GM21381 (cell line): ENCODE measurements around the gene TSACC.
"Not testable (repeated sequence)": the region's sequence is repeated elsewhere in the genome, so short reads cannot be mapped to it uniquely, and the experiment has no call there.

Experiments
- ATAC-seq: cut with Tn5 transposase; IDR thresholded peaks from one replicate; pipeline ENCODE4 v1.9.1; 2021; ENCODE audit warnings: mild to moderate bottlenecking, moderate library complexity; ENCODE audit not compliant: unreplicated experiment

The TSACC gene

DNA sequence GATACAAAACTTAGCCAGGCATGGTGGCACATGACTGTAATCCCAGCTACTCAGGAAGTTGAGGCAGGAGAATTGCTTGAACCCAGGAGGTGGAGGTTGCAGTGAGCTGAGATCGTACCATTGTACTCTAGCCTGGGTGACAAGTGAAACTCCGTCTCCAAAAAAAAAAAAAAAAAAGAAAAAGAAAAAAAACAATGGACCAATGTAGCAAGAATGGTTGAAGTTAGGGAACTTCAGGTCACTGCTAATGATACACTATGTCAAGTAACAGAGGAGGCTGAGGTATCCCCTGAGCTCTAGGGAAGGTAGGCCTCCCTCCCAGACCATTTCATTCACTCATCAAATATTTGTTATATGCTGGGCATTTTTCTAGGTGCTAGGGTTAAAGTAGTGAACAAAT, 7.7 kb downstream of the TSACC start:
- ATAC-seq: not testable (repeated sequence)

DNA sequence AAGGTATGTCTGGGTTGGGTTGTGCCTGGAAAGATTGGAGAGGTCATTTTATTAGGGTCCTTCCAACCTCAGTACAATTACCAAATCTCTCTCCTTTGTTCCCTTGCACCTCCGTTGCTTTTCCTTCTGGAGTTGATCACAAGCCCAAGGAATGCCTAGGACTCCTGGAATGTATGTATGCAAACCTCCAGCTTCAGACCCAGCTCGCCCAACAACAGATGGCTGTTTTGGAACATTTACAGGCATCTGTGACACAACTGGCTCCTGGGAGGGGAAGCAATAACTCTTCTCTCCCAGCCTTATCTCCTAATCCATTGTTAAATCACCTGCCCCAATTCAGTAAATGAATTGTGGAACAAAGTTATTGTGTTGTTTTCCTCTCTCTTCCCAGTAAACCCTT, 8.3 kb downstream of the TSACC start:
- ATAC-seq: no peak

DNA sequence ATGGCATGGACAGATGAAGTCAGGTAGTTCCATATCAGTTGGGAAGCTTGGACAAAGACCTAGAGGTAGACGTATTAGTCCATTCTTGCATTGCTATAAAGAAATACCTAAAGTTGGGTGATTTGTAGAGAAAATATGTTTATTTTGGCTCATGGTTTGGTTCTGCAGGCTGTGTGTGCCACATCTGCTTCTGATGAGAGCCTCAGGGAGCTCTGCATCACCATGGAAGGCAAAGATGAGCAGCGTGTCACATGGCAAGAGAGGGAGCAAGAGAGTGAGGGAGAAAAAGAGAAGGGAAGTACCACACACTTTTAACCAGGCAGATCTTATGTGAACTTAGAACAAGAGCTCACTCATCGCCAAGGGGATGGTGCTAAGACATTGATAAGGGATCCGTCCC, 9.0 kb downstream of the TSACC start:
- ATAC-seq: no peak

DNA sequence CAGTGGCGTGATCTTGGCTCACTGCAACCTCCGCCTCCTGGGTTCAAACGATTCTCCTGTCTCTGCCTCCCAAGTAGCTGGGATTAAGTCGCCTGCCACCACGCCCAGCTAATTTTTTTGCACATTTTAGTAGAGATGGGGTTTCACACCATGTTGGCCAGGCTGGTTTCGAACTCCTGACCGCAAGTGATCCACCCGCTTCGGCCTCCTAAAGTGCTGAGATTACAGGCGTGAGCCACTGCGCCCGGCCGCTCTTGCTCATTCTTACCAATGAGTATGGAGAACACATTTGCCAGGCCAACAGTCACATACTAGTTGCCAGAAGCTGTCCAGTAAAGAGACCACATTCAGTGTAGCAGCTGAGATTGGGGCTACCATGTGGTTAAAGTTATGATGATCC, 14.2 kb downstream of the TSACC start:
- ATAC-seq: not testable (repeated sequence)

DNA sequence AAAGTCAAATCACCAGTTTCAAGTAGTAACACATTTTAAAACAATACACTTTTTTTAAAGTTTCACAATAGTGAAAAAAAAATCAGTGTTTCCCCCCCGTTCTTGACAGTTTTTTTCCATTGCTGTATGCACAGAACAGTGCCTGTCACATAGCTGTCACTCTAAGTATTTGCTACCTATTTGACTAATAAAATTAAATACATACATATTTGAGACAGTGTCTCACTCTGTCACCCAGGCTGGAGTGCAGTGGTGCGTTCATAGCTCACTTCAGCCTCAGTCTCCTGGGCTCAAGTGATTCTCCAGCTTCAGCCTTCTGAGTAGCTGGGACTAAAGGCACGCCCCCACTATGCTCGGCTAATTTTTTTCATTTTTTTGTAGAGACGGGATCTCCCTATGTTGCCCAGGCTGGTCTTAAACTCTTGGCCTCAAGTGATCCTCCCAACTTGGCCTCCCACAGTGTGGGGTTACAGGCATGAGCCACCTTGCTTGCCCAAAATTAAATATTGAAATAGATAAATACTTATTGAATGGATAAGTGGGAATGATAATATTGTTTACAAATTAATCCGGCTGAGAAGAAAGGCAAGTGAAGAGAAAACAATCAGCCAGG, 18.0 kb downstream of the TSACC start:
- no peak for ATAC-seq

DNA sequence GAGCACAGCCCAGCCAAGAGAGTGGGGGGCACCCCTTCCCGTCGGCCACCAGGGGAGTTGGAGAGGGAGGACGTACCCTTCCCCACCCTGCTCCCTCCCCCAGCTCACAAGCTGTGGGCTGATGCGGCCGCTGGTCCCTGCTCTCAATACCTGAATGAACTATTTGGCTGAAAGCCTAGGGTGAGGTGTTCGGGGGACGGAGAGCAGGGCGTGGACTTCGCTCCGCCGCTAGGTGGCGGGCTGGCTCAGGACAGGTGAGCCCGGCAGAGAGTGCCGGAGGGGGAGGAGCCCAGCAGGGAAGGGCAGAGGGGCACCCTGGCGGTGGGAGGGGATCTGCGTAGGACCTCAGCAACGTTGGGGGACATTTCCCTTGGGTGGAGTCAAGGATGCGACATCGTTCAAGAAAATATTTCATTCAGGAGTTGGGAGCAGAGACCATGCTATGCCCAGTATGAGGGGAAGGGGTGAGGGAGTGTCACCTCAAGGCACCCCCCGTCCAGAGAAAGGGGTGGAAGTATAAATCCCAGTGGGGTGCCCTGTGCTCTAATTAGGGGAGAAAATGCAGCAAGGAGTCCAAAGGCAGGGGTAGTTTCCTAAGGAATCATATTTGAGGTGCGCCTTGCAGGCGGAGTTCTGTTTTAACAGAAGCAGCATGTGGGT, 18.7 kb downstream of the TSACC start:
- ATAC-seq: no peak

DNA sequence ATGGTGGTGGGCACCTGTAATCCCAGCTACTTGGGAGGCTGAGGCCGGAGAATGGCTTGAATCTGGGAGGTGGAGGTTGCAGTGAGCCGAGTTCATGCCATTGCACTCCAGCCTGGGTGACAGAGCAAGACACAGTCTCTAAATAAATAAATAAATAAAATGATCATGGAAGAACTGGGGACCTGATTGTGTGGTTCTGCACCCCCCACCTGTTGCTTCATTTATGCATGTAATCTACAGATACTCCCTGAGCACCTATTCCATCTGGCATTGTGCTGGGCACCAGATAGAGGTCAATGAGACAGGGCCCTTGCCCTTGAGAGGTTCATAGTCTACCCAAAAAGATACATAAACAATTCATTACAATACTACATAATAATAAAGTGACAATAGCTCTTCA, 19.7 kb downstream of the TSACC start:
- no peak for ATAC-seq

DNA sequence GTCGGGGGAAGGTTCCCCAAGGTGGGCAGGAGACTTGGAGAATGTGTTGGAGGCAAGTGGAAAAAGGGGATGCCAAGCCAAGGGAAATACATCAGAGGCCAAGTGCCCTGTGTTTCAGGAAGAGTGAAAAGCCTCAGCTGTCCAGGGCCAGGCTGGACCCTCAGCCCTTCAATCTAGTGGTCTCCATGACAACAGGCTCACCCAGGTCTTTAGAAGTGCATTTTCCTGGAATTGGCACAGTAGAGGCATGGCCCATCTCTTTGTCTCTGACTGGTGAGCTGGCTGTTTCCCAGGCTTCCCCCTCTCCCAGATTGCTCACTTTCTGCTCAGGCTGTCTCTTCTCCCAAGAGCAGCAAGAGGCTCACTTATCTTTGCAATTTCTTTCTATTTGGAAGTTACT, 20.3 kb downstream of the TSACC start:
- ATAC-seq: no peak

DNA sequence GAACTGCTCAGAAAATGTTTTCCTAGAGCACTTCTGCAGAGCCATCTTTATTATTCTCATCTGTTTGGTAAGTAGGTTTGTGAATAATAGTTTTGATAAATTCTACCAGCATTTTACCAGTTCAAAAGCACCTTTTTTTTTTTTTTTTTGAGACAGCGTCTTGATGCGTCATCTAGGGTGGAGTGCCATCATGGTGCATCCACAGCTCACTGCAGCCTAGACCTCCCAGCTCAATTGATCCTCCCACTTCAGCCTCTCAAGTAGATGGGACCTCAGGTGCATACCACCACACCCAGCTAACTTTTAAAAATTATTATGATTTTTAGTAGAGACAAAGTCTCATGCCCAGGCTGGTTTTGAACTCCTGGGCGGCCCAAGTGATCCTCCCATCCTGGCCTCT, 20.9 kb downstream of the TSACC start:
- ATAC-seq: no peak

DNA sequence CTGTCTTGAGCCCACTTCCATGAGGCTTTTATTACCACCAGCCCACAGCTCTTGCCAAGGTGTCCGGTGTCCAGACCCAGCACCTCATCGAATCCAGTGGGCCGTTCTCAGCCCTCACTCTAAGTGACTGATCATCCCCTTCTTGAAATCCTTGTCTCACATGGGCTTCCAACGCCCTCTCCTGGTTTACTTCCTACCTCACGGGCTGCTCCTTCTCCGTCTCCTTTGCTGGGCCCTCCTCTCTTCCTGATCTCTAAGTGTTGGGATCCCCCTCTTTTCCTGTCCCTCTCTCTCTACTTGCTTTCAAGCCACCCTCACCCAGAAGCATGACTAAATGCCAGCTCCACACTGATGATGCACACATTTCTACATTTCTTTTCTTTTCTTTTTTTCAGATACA, 21.6 kb downstream of the TSACC start:
- ATAC-seq: no peak

DNA sequence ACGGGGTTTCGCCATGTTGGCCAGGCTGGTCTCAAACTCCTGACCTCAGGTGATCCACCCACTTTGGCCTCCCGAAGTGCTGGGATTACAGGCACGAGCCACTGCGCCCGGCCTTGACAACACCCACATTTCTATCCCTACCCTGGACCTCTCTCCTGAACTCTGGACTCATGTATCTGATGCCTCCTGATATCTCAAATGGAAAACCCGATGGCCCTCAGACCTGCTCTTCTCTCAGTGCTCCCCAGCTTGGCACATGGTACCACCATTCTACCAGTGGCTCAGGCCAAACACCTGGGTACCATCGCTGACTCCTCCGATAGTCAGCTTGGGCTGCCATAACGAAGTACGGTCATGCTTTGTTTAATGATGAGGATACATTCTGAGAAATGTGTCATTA, 22.2 kb downstream of the TSACC start:
- ATAC-seq: no peak

DNA sequence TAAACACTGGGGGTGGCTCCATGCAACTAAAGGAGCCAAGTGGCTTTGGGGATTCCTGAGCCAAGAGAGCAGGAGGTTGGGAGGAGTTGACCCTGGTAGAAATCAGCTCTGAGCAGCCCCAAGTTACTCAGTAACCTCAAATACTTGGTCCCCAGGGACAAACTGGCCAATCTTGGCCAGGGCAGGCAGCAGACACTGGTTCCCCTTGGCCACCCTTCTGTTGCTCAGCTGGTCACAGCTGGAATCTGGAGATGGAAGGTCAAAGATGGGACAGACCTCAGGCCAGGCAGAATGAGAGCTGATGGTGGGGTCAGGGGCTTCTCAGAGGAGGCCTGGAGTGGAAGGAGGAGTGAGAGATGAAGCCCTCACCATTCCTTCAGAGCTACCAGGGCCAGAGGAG, 27.4 kb downstream of the TSACC start:
- ATAC-seq: no peak

DNA sequence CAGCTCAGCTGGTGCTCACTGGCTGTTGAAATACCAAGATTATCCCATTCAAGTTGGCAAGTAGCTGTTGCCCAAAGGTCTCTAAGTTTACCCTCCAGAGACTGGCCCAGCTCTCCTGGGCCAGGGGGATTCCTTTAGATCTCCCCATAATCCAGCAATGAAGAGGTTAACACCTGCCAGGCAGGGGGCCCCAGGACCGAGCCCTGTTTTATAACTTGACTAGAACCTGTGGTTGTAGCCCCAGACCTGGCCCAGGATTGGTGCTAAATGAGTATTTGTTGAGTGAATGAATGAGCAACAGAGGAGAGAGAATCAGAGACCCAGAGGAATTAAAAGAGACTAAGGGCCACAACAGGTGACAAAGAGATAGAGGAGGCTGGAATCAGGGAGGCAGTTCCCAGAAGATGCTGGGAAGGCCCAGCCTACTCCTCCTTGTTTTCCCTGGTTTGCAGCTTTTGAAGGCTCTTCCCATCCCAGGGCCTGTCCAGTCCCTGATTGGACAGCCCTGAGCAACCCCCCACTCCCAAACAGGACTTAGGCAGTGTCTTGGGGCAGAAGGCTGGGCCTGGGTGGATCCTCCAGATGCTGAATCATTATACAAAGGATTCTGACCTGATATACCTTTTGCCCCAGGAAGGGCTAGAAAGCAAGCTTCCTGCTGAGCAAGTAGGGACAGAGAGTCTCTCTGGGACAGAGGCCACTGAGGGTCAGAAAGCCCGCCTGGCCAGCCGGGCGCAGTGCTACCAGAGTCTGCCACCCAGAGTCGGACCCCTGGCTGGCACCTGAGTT, 28.2 kb downstream of the TSACC start:
- ATAC-seq: no peak

DNA sequence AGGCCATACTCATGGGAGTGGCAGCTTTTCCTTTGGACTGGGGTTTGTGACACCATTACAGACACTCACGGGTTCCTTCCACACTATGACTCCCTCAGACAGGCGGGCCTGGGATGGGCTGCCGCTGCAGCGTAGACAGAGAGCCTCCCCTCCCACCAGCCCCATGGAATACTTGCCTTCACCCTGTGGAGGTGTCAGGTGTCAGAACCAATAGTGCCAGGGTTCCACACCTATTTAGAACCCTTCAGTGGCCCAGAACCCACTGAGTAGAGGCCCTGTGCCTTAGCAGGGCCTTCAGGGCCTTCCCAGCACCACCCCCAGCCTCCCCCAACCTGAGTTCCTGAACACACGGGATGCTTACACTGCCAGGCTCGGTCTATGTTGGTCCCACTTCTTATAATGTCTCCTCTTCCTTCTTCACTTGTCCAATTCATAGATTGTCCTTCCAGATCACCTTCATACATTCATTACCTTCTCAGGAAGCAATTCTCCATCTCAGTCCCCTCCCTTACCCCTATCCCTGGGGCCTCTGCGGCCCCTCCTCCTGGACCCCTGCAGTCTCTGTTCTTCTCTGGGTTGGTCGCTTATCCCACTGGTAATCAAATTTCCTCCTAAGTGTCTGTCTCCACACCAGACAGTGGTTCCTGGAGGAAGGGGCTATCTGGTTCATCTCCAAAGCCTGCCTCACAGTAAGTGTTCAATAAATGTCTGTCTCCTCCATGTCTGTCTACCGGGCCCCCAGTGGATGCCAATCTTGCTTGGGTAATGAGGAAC, 29.2 kb downstream of the TSACC start:
- no peak for ATAC-seq

DNA sequence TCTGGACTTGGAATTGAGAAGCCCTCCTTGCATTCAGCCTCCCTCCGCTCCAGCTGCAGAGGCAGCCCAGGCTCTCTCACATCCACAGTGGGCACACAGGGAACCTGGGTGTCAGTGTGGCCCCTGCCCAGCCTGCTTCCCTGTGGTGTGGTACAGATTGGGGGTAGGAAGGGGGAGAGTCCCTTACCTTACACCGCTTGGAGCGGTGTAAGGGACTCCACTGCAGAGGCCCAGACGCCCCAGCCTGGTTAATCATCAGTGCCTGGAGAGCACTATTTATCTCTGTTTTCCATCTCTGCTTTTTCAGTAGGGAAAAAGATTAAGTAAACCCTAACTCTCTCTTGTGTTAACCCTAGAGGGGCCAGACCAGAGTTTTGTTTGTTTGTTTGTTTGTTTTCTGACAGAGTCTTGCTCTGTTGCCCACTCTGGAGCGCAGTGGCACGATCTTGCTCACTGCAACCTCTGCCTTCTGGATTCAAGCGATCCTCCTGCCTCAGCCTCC, 29.9 kb downstream of the TSACC start:
- ATAC-seq: no peak

DNA sequence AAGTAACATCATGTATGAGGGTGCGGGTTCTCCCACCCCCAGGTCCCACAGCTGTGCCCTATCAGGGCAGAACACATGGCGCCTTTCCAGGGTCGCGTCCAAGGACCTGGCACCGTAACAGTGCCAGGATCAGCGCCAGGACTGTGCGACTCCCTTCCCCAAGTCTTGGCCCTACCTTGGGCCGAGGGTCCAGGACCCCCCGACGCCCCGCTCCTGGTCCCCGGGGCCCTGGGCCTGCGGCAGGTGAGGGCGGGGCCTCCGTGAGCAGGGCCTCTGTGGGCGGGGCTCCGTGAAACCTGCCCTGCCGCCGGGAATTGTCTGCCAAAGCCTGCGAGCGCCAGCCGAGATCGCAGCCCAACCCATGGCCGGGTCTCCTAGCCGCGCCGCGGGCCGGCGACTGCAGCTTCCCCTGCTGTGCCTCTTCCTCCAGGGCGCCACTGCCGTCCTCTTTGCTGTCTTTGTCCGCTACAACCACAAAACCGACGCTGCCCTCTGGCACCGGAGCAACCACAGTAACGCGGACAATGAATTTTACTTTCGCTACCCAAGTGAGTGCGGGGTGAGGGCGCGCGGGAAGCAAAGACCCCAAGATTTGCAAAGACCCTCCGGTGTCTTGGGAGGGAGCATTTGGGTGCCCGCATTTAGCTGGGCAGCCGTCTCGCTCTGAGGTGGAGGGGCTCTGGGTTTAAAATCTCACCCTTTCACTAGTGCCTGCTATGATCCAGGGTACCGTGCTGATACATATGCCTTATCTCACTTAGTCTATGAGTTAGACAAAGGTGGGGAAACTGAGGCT, 30.8 kb downstream of the TSACC start, which contains the start of gene RHBG:
RHBG (plus strand) TSS at position 323 of the 796 bp plus-strand sequence; CDS start at position 362, 39 bp downstream.
- no peak for ATAC-seq

DNA sequence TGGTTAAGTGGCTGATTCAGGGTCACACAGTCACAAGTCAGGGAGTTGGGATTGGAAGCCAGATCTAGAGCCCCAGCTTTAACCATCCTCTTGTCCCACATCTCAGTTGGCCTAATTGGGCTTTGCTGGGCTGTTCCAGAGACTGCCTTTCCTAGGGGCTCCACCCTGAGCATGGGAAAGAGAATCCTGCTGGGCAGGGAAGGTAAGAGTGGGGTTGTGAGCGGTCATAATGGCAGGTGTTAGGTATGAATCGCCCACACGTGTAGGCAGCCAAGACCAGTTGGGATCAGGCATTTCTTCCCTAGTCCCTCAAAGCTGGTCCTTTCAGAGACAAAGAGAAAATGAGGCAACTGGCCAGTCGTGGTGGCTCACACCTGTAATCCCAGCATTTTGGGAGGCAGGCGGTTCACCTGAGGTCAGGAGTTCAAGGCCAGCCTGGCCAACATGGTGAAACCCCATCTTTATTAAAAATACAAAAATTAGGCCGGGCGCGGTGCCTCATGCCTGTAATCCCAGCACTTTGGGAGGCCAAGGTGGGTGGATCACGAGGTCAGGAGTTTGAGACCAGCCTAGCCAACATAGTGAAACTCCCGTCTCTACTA, 31.5 kb downstream of the TSACC start:
- ATAC-seq: not testable (repeated sequence)

DNA sequence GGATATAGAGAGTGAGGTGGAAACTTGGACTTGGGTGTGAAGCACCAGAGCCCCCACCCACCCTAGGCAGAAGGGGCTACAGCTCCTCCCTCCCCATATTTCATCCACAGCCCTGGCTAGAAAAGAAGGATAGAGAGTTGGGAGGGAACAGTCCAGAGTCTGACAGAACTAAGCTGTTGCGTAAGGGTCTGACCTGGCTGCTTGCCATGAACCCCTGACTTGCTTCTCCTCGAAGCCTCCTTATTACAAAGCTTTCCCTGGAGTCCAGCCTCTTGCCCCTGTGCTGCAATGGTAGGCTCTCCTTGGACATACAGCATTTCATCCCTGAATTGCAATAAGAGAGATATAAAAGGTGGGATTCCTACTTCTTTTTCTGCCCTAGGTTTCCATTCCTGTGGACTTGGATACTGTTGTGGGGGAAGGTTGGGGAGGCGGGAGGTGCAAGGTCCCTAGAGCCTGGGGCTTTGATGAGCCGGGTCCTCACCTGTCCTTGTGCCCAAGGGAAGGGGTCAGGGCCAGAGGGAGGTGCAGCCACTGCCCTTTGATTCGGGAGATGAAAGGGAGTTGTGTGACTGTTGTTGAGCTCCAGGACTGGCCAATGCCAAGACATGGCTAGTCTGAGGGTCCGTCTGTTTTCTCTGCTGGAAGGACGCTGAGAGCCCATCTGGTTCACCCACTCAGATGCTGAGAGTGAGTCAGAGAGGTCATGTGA, 33.4 kb downstream of the TSACC start:
- no peak for ATAC-seq

DNA sequence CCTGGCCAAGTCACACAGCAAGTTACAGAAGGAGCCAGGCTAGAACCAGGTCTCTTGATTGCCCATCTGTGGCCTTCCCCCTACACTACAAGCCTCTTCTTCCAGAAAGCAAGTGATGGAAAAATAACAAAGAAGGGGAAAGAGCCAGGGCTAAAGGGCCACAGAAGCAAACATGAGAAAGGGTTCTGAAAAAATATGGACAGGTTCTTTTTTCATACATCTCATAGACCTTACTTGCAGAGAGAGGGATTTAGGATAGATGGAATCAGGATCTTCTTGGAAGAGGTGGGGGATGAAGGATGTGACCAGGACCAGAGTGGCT, 33.9 kb downstream of the TSACC start:
- no peak for ATAC-seq
